ENCODE results near the gene HERPUD1.

The HERPUD1 gene

DNA sequence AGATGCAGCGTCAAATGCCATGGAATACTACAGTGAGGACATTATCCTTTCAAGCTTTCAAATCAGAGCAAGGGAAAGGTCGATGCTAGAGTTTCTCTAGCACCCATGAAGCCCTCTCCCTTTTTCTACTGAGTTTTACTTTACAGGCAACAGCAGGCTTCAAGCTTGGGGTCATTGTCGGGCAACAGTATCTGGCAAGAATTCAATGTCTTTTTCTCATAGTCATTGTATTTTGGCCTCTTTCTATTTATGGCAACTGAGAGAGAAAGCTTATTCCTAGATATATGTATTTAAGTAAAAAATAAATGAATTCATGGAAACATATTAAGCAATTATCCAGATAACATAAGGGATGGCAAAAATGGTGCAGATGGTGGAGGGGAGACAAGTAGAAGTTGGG lies 29.4 kb downstream of the HERPUD1 start:
- TF ChIP-seq, protein P1, sequence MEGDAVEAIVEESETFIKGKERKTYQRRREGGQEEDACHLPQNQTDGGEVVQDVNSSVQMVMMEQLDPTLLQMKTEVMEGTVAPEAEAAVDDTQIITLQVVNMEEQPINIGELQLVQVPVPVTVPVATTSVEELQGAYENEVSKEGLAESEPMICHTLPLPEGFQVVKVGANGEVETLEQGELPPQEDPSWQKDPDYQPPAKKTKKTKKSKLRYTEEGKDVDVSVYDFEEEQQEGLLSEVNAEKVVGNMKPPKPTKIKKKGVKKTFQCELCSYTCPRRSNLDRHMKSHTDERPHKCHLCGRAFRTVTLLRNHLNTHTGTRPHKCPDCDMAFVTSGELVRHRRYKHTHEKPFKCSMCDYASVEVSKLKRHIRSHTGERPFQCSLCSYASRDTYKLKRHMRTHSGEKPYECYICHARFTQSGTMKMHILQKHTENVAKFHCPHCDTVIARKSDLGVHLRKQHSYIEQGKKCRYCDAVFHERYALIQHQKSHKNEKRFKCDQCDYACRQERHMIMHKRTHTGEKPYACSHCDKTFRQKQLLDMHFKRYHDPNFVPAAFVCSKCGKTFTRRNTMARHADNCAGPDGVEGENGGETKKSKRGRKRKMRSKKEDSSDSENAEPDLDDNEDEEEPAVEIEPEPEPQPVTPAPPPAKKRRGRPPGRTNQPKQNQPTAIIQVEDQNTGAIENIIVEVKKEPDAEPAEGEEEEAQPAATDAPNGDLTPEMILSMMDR (IDR thresholded peaks at IDR 0.05) = no peak

DNA sequence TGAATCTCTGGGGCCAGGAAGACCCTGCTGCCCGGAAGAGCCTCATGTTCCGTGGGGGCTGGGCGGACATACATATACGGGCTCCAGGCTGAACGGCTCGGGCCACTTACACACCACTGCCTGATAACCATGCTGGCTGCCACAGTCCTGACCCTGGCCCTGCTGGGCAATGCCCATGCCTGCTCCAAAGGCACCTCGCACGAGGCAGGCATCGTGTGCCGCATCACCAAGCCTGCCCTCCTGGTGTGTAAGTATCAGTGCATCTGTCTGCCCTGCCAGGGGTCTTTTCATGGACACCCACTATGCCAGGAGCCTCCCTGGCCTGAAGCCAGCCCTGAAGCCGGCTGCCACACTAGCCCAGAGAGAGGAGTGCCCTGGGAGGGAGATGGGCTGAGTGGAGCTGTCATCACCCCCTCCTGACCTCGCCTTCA lies 29.9 kb downstream of the HERPUD1 start, which contains the start of gene CETP:
CETP (plus strand) TSS at position 100 of the 431 bp plus-strand sequence; CDS start at position 130, 30 bp downstream.
- TF ChIP-seq, protein P1 (IDR thresholded peaks at IDR 0.05) = no peak

DNA sequence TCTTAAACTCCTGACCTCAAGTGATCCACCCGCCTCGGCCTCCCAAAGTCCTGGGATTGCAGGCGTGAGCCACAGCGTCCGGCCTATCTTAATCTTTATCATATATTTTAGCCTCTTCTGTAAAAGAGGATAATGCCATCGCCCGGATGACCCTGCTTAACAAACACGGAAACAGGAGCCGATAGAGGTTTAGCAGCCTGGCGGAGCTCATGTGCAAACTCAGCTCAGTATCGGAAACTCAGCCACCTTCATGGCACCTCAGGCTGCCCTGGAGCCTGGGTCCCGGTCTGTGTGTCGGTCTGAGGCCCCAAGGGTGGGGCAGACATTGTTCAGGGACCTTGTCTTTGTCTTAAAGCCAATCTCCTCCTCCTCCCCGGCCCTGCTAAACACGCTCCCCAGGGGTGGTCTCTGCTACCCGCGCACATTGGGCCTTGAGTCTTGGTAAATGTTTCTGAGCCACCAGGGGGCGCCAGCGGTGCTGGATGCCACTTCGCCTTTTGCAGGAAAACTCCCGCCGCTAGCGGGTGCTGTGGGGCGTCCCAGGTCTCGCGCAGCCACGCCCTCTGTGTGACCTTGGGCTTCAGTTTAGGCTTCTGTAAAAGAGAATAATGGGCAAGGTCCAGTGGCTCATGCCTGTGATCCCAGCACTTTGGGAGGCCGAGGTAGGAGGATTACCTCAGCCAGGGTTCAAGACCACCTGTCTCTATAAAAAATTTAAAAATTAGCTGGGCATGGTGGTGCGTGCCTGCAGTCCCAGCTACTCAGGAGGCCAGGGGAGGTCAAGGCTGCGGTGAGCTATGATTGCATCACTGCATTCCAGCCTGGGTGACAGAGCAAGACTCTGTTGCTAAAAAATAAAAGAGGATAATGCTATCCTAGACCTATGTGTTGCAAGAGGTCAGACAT lies 32.6 kb downstream of the HERPUD1 start:
- TF ChIP-seq, protein P1 (IDR thresholded peaks at IDR 0.05) = peak; percentile 100

DNA sequence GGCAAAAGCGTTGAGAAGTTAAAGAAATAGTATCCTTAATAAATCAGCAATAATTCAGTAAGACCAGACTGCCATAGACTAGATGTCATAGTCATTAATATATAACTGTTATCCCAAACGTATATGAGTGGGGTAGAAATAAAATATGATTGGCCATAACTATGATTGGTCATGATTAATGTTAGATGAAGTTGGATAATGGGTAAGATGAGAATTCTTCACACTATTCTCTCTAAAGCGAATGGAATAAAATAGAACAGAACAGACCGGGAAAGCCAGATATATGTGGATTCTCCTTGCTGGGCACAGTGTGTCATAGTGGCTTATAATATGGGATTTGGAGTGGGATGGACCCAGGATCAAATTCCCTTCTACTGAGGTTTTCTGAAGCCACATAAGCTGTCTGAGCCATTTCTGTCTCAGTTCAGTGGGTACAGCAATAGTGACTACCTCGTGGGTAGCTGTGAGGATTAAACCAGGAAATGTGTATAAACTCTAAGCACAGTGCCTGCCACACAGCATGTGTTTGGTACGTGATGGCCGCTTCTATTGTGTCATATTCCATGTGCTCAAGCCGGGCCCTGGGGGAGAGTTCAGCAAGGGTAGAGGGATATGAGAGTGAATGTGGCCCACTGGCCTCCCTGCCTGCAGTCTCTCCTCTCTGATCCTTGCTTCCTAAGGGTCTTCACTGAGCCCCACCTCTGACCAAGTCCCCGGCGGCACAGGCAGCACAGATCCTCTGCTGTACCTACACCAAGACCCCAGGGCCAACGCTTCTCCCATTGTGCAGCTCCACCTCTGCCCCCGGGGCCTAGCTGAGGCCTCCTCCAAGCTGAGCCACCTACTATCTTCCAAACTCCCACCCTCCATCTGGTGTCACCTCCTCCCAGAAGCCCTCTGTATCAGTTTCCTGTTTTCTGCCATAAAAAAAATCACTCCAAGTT lies 33.5 kb downstream of the HERPUD1 start:
- TF ChIP-seq, protein P1 (IDR thresholded peaks at IDR 0.05) = no peak

DNA sequence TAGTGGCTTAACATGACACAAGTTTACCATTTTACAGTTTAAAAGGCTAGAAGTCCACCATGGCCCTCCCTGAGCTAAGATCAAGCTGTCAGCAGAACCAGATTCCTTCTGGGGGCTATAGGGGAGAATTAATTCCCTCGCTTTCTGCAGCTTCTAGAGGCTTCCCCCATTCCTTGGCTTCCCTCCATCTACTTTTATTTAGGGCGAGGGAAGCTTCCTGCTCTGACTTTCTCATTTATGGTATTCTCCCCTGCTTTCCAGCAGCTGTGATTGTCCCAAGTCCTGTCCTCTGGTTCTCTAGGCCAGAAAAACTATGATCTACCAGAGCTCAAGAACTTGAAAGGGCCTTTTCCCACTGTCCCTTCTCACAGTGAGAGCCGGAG lies 34.1 kb downstream of the HERPUD1 start:
- TF ChIP-seq, protein P1 (IDR thresholded peaks at IDR 0.05) = no peak

DNA sequence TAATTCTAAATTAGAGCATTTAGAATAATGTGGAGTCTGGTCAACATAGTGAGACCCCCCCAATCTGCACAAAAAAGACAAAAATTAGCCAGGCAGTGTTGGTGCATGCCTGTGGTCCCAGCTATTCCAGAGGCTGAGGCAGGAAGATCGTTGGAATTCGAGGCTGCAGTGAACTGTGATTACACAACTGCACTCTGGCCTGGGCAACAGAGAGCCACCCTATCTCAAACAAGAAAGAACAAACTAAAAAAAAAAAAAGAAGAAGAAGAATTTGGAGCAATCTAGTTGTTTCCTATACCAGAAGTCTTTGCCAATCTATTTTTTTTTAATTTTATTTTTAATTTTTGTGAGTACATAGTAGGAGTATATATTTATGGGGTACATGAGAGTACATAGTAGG lies 35.8 kb downstream of the HERPUD1 start:
- TF ChIP-seq, protein P1 (IDR thresholded peaks at IDR 0.05) = no peak

DNA sequence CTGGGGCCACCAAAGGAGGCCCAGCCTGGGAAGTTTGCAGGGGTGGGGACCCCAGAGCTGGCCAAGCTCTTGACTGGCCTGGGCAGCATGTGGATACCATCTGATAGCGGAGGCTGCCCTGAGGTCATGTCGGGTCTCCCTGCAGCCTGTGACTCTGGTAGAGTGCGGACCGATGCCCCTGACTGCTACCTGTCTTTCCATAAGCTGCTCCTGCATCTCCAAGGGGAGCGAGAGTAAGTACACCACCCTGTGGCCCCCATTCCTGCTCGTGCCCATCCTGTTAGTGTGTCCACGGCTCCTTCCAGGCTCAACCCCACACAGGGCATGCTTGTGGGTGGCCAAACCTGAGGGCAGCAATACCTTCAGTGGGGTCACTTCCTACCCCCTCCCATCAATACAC lies 37.8 kb downstream of the HERPUD1 start:
- TF ChIP-seq, protein P1 (IDR thresholded peaks at IDR 0.05) = no peak
